GM18505 (cell line): ENCODE data around the gene PBRM1.

Experiments used
- ATAC-seq: cut with Tn5 transposase; IDR thresholded peaks from one replicate; pipeline ENCODE4 v1.9.1; 2021; ENCODE audit not compliant: unreplicated experiment
- POLR2A ChIP-seq: IDR thresholded peaks from 4 replicates; pipeline ENCODE4 v1.6.1; 2011; ENCODE audit warnings: borderline replicate concordance; ENCODE audit not compliant: insufficient read depth, insufficient read length; ENCODE audit errors: extremely low read depth

PBRM1 gene

GRCh38 chr3:52570076-52570475, 115.6 kb downstream of the PBRM1 start:
- no peak for TF ChIP-seq POLR2A
- no peak for ATAC-seq

GRCh38 chr3:52568069-52568468, 117.6 kb downstream of the PBRM1 start:
- TF ChIP-seq POLR2A, result no peak
- no peak for ATAC-seq

DNA sequence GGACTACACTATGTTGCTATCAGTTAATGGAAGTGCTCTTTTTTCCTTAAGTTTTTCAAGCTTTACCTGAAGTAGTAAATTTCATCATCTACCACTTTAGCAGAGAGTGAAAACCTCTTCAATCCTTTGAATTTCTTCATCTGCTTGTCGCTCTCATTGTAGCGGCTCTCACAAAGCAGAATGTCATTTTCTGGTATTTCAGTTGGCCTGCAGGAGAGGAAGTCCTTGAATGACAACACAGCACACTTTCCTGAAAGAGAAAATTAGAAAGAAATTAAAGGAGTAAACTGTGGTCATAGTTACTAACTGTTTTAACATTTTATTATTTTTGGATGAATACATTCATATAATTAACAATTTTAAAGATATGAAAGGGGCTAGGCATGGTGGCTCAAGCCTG, 121.7 kb downstream of the PBRM1 start:
- no peak for TF ChIP-seq POLR2A
- no peak for ATAC-seq

- no peak for ATAC-seq
- TF ChIP-seq POLR2A, result no peak
Measured at GRCh38 chr3:52561028-52561747, 124.5 kb downstream of the PBRM1 start.

- ATAC-seq, result no peak
- TF ChIP-seq POLR2A, result no peak
Measured at GRCh38 chr3:52558436-52558835, 127.3 kb downstream of the PBRM1 start.

- ATAC-seq, result no peak
Measured at GRCh38 chr3:52557011-52557960, 128.4 kb downstream of the PBRM1 start.

GRCh38 chr3:52555056-52555455, 130.7 kb downstream of the PBRM1 start:
- ATAC-seq, result no peak
- TF ChIP-seq POLR2A, result no peak

More at GRCh38 chr3:52557011-52557960, 128.4 kb downstream of the PBRM1 start:
- no peak for TF ChIP-seq POLR2A

GRCh38 chr3:52554026-52554755, 131.5 kb downstream of the PBRM1 start:
- no peak for ATAC-seq
- TF ChIP-seq POLR2A, result no peak

- ATAC-seq, result no peak
Measured at GRCh38 chr3:52552089-52552488, 133.6 kb downstream of the PBRM1 start.

DNA sequence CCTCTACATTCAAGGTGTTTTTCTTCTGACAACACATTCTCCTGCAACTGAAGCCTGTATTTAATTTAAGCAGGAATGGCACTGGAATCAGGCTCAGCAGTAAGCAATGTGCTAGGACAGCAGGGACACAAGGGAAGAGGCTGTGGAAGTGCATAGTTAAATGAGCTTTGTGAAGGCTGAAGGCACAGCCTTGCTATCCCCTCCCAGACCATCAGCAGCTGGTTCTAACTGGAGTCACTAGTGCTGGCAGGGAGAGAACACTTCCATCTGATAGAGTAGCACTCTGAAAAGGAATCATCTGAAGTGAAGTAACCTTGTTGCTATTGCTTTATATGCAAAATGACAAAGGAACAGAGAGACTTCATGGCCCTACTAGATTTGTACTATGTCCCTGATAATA, 134.6 kb downstream of the PBRM1 start:
- ATAC-seq, result no peak
- no peak for TF ChIP-seq POLR2A

More at GRCh38 chr3:52552089-52552488, 133.6 kb downstream of the PBRM1 start:
- no peak for TF ChIP-seq POLR2A

DNA sequence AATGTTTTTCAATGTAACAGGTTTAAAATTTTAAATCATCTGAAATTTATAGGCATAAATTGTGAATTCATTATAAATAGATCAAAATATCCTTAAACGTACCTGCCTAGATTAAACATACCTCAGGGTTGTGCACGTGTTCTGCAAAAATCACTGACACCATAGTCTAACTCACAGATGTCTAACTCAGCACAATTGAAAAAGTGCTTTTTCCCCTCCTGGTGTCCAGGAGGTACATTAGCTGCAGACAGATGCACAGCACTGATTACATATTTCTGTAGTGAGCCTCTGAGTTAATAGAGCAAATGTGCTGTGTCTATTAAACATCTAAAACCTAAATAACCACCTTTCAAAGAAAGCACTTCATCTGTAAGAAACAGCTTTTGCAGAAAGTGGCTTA, 138.6 kb downstream of the PBRM1 start:
- TF ChIP-seq POLR2A, result no peak
- ATAC-seq, result no peak

DNA sequence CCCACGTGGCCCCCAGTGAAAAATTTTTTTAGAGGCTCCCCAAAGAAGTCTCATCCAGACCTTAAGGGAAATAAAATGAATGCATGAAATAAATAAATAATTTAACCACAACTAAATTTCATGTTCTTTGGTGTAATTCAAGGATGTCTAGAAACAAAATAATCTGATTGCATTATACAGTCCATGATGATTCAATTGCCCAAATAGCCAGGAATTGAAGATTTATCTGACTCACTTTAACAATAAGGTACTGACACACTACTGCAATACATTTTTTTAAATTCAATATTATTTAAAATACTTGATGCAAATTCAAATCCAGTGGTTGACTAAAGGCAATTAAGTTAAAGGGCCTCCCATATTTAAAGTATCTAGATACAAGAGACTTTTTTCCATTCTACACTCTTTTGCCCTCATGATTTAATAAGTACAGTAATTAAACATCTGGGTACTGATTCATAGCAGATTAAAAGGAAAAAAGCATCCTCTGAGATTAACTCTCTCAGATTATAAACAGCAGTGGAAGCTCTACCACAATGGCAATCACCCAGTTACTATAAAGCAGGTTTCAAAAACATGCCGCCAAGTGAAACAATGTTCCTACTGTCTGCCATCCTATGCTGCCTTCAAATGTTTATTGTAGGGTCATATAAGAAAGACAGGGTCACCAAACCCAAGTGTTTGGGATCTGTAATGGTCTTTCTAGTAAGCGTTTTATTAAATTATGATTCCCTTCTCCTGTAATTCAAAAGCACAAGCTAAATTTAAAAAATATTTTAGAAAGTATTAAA, 139.4 kb downstream of the PBRM1 start:
- TF ChIP-seq POLR2A, result no peak
- no peak for ATAC-seq

DNA sequence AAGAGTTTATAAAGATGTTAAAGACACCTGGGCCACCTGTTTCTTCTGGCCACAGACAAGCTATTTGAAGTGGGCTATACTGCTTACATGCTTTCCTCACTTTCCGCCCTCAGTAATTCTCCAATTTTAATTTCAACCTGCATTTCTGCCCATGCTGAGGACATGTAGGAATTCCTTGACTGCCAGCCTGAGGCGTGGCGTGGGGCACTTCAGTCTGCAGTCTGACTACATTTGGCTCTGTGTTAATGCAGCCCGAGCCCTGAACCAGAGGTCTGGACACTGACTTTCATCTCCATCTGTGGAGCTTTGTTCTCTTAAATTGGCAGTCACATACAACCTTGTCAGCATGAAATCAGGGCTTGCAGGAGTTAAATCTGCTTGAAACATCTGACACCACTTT, 140.8 kb downstream of the PBRM1 start:
- ATAC-seq, result no peak
- no peak for TF ChIP-seq POLR2A

DNA sequence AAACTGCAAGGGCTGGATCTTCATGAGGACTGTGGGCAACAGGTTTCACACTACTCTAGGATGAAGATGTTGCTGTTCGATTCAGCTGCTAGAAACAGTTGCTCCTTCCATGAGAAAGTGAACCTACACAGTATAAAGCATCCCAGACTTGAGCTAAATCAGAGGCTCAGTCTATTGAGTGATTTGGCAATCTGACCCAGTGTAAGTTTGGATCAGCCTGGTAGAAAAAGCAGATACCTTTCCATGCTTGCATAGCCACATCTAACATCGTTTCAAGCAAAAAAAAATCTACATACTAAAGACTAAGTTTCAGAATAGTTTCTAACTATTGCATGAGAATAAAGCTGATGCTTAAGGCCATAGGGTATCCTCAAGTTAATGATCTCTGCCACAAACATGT, 144.7 kb downstream of the PBRM1 start:
- TF ChIP-seq POLR2A, result no peak
- no peak for ATAC-seq
